ENCODE measurements around the gene CARD11.
A peak's percentile ranks its signal among the peaks of the same experiment; 100 is the strongest.

The CARD11 gene

DNA sequence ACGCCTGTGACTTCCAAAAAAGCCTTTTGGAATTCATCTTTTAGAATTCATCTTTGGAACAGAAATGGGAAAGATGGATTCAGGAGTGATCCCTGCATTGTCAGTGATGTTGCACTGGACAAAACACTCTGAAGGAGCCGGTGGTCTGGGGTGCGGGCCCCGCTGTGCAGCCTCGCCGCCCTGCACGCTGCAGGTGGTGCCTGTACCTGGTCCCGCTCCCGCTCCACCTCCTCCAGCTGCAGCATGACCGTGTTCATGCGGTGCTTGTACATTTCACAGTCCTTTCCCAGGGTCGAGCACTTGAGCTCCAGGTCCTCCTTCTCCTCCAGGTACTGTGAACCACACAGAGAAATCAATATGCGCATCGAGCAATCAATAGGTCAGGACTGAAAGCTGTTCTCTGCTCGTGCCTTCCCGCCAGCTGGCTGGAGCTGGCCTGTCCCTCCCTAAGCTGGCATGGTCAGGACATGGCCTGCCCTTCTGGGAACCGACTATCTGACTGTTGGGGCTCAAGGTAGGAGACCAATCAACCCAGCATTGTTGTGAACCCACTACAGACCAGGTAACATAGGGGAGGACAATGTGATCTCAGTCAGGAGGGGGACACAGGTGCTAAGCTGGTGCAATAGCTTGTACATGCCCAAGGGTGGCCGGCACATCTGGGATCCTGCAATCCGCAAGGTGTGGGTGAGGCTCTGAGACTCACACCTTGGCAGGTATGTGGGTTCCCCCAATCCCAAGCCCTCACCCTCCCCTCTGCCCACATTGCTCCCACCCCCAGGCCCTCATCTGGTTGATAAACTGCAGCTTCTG, 105.8 kb downstream of the CARD11 start:
- no peak for DNase-seq

DNA sequence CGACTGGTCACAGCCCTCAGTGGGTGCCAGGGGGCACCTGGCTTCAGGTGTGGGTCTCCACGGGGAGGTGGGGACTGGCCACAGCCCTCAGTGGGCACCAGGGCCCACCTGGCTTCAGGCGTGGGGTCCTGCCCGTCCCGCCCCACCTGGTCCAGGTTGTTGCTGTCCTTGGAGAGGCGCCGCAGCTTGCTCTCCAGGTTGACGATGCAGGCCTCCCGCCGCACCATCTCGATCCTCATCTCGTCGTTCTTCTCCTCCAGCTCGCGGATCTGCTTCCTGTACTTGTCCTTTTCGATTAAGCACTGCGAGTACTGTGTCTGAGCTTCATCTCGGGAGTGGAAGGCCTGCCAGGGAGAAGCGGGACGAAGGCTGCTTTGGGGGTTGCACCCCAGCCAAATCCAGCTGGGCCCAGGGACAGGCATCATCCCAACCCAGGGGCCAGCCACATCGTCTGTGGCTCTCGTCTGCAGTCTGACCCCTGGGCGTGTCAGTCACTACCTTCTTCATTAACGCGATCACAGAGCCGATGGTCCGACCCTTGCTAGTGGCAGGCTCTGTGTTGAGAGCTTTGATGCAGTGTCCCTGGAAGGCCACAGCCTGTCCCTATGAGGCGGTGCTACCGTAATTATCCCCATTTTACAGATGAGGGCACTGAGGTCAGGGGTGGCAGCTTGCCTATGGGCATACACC, 106.6 kb downstream of the CARD11 start:
- DNase-seq: no peak

DNA sequence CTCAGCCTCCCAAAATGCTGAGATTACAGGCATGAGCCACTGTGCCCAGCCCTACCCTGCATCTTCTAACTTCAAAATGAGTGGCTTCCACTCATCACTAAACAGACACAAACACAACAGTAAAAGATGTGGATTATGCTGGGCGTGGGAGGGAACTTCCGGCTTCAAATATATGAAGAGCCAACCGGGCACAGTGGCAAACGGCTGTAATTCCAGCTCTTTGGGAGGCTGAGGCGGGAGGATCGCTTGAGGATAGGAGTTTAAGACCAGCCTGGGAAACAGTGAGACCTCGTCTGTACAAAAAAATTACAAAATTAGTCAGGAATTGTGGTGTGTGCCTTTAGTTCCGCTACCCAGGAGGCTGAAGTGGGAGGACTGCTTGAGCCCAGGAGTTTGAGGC, 107.4 kb downstream of the CARD11 start:
- no peak for DNase-seq

DNA sequence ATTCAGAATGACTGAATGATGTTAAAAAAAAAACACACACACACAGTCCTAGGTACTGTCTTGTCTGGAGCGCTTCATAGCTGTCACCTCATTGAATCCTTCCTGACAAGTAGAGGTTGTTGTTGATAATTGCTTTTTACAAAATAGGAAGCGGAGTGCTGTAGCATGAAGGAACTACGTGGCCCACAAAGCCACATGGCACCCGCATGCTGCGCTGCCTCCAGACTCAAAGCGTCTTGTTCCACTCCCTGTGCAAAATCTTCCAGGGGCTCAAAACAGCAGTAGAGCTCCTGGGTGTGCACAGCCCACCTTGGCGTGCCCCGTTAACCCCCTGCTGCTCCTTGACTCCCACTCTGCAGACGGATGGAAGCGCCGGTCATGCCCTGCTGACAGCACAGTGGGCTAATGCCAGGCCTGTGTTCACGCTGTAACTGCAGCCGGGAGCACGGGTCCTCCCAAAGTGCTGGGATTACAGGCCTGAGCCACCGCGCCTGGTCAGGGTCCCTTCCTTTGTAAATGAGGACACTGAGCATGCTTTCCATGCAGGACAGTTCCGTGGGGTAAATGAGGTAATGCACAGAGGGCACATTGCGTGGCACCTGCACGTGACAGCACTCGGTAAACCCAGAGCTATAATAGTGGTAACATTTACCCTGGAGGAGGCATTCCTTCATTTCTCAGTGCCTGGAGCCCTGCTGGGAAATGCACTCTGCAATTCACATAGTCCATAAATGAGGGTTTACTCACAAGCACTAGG, 108.5 kb downstream of the CARD11 start:
- DNase-seq: no peak

- peak; percentile 53 to 66 for DNase-seq
Observed at GRCh38 chr7:2934211-2934731, 109.4 kb downstream of the CARD11 start.

DNA sequence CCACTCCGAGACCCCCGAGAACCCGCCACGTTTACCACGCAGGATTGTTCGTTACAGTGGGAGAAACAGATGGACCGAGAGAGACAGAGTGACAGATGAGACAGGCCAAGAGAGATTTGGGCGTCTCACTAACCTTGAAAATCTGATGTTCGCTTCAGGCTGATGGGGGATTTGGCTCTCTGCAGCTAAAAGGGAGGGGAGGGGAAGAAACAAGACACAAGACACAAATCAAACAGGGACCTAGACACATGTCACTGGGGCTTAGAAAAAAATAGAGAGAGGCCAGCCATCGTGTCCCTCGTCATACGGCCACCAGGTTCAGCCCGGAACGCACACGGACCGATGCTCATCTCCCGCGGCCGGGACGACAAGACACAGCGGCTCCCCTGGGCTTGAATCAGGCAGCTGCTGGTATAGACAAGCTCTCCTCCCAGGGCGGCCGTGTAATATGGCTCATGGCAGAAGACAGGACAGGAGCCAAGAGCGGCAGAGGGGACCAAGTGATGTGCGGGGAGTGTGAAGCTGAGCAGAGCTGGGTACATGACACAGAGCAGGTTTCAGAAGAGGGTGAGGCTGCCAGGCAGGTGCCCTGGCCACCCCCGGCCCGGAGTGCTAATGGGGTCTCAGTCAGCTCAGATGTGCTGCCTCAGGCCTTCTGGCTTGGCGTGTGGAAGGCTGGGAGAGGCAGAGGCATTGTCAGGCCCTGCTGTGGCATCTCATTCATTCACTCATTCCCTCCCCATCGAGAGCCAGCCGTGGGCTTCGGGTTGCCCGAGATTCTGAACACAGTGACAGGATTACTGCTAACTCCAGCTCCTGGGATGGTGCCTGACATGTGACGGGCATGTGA, 111.0 kb downstream of the CARD11 start:
- DNase-seq: no peak

- no peak for DNase-seq
Observed at GRCh38 chr7:2931034-2931415, 112.6 kb downstream of the CARD11 start.

- no peak for DNase-seq
Observed at GRCh38 chr7:2930310-2931033, 113.2 kb downstream of the CARD11 start.

GRCh38 chr7:2929321-2930201, 114.1 kb downstream of the CARD11 start:
- DNase-seq: no peak

DNA sequence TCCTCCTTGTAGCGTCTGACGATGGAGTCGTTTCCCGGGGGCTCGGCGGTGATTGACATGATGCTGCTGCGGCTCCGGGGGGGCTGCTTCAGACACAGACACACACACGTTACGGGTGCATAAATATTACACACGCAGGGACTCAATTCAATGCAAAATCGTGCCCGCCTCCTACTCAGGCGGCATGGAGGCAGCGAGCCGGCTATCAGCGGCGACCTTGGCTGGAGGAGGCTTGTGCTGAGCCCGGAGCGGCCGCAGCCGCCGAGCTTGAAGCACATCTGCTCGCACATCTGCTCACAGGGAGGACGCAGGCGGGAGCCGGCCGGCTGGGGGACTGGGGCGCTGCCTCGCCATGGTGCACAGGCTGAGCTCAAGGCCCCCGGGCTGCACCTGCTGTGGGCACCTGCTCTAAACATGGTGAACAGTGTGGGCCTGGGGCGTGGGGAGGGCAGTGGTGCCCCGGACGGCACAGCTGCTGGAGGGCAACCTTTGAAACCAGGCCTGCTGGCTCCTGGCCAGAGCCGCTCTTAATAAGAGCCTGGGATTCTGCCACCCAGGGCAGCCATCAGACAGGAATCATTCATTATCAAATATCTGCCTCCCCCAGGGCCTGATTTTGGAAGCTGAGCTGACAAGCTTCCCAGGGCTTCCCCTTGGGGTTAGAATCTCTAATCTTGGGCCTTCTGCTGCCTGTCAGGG, 114.9 kb downstream of the CARD11 start:
- no peak for DNase-seq

DNA sequence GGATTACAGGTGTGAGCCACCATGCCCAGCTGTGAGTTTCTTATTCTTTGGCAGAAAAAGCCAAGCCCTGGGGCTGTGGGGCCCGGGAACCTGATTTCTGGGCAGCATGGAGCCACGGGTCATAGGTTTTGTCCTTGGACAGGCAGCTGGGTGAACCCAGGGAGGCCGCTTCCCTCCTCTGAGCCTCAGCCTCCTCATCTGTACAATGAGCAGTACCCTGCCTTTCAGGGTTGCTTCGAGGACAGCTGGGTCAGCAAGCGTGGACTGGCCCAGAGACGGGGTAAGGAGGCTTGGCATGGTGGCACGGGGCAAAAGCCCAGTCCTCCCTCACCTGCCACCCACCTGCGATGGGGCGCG, 115.4 kb downstream of the CARD11 start:
- no peak for DNase-seq

- no peak for DNase-seq
Observed at GRCh38 chr7:2927592-2927991, 116.1 kb downstream of the CARD11 start.

DNA sequence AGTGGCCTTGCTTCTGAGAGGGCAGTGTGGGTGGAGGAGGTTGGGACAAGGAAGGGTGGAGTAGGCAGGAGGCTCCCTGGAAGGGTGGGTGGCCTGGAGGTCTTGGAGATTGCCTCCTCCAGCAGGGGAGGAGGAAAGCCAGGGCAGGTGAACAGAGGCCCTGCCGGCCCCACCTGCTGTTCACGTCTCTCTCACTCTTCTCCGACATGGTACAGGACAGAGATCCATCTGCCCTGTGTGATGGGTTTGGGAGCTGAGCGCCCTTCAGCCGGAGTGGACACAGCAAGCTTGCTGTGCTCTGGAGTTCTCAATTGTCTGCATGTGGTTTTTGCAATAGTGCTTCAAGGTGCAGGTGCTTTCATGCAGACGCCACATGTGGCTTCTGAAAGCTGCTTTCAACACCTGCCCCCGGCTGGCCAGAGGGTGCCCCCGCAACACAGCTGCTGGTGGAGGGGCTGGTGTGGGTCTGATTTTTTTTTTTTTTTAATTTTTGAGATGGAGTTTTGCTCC, 116.7 kb downstream of the CARD11 start:
- no peak for DNase-seq

GRCh38 chr7:2926120-2926895, 117.4 kb downstream of the CARD11 start:
- DNase-seq: no peak

- no peak for DNase-seq
Observed at GRCh38 chr7:2924866-2925840, 118.5 kb downstream of the CARD11 start.

- no peak for DNase-seq
Observed at GRCh38 chr7:2923886-2924574, 119.6 kb downstream of the CARD11 start.

DNA sequence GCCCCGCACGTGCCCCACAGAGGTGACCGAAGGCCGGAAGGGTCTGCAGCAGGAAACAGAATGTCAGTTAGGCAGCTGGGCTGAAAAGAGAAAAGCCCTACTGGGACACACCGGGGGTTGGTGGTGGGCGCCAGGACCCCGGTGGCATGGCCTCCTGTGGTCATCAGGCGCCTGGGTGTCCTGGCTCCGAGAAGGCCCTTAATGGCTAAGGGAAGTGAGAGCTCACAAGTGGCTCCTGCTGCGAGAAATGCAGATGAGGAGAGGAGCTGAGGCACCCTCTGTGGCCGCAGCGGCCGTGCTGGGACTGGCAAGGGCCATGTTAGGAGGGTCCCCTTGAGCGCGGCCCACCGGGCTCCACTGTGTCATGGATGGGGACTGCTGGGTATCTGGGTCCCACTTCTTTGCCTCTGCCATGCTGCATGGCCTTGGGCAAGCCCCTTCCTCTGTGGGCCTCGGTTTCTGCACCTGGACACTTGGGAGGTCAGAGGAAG, 120.3 kb downstream of the CARD11 start:
- no peak for DNase-seq

Measured in inflammatory macrophage treated with lipopolysaccharide for 1 hour (primary cell).